GM12878 (cell line): Measurements from ENCODE around the gene FRAS1.

Experiments
- CHD4 ChIP-seq: fragments of 200-600 bp; sonication (generic); IDR thresholded peaks from 2 replicates; pipeline ENCODE4 v1.6.1; 2016; ENCODE audit warnings: mild to moderate bottlenecking
- EZH2 ChIP-seq: IDR thresholded peaks from 2 replicates; pipeline ENCODE4 v1.6.1; 2012; ENCODE audit warnings: low read depth, mild to moderate bottlenecking, control low read depth, inconsistent platforms, low read length, borderline replicate concordance; ENCODE audit not compliant: control insufficient read depth
- GABPA ChIP-seq: IDR thresholded peaks from 2 replicates; pipeline ENCODE4 v1.6.1; 2014; ENCODE audit warnings: antibody characterized with exemption, low read depth, mild to moderate bottlenecking, inconsistent platforms
- NFYB ChIP-seq: IDR thresholded peaks from 2 replicates; pipeline ENCODE4 v1.6.1; 2011; ENCODE audit warnings: low read depth, mild to moderate bottlenecking, low read length, improper control_type of control experiment, moderate library complexity; ENCODE audit not compliant: insufficient read depth
- POLR2AphosphoS5 ChIP-seq: IDR thresholded peaks from 2 replicates; pipeline ENCODE4 v1.6.1; 2011; ENCODE audit warnings: mild to moderate bottlenecking, low read length, inconsistent platforms
- TF ChIP-seq, protein P1 (sequence below), 3 experiments: IDR thresholded peaks in 2 of 3; conservative IDR thresholded peaks in 1 of 3; 2 replicates each; pipeline ENCODE4 v1.5.1; 2011; ENCODE audit warnings: low read depth in 3 of 3, low read length in 3 of 3, mild to moderate bottlenecking in 3 of 3, control low read depth in 2 of 3, moderate library complexity in 2 of 3, inconsistent platforms in 1 of 3, mixed read lengths in 1 of 3; ENCODE audit not compliant: control insufficient read depth in 2 of 3, insufficient read depth in 1 of 3; ENCODE audit errors: extremely low read depth in 1 of 3
- TF ChIP-seq, protein P2 (sequence below): IDR thresholded peaks from 2 replicates; pipeline ENCODE4 v1.6.1; 2011; ENCODE audit warnings: low read depth, mild to moderate bottlenecking, low read length, moderate library complexity, borderline replicate concordance; ENCODE audit errors: extremely low read depth

DNA sequence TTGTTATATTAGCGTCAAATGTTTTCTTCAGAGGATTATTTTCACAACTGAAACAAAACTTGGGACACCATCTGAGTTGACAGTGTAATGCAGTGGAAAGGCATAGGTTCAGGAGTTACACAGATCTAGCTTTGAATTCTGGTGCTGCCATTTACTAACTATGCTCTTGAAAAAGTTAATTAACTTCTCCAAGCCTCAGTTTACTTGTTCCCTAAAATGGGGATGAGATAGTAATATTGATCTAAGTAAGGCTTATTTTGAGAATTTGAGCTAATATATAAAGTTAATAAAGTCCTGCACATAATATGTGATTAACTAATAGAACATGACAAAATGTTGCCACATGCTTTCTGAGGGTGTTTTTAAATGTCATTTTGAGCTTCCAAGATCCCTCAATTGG, 112.6 kb downstream of the FRAS1 start:
- TF ChIP-seq, protein P1, sequence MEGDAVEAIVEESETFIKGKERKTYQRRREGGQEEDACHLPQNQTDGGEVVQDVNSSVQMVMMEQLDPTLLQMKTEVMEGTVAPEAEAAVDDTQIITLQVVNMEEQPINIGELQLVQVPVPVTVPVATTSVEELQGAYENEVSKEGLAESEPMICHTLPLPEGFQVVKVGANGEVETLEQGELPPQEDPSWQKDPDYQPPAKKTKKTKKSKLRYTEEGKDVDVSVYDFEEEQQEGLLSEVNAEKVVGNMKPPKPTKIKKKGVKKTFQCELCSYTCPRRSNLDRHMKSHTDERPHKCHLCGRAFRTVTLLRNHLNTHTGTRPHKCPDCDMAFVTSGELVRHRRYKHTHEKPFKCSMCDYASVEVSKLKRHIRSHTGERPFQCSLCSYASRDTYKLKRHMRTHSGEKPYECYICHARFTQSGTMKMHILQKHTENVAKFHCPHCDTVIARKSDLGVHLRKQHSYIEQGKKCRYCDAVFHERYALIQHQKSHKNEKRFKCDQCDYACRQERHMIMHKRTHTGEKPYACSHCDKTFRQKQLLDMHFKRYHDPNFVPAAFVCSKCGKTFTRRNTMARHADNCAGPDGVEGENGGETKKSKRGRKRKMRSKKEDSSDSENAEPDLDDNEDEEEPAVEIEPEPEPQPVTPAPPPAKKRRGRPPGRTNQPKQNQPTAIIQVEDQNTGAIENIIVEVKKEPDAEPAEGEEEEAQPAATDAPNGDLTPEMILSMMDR (IDR thresholded peaks at IDR 0.05 in 2 of 3, conservative IDR thresholded peaks at IDR 0.05 in 1 of 3; ENCODE audit: control insufficient read depth in 2 of 3, extremely low read depth in 1 of 3, insufficient read depth in 1 of 3, low read depth in 3 of 3, low read length in 3 of 3): no peak
- no peak for TF ChIP-seq EZH2
- no peak for TF ChIP-seq GABPA
- no peak for TF ChIP-seq NFYB
- no peak for TF ChIP-seq POLR2AphosphoS5
- TF ChIP-seq CHD4: no peak
- TF ChIP-seq, protein P2, sequence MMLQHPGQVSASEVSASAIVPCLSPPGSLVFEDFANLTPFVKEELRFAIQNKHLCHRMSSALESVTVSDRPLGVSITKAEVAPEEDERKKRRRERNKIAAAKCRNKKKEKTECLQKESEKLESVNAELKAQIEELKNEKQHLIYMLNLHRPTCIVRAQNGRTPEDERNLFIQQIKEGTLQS: no peak
